HCT116 (cell line): ENCODE measurements around the gene ZNRF3. TPM values are rescaled to one million over a fixed set of nuclear protein-coding genes. Genes with fewer than 3 reads are reported as not detected.
A peak's percentile ranks its signal among the peaks of the same experiment; 100 is the strongest.

Experiments
- ATAC-seq: fragments of 200-7000 bp; cut with Tn5 transposase; 2 replicates; pipeline ENCODE4 v1.9.1; 2020; ENCODE audit warnings: mild to moderate bottlenecking, moderate library complexity
- BruUV-seq: library from RNA; stranded (reverse); fragments of 400-500 nt; replicated peaks from 2 replicates; lab custom pipeline; 2021; lab: Mats Ljungman, UMichigan
- CTCF ChIA-PET: fragments of 300-600 bp; sonication (Branson Sonifier 250); formaldehyde crosslinking; loops from one replicate; lab custom pipeline; 2021; ENCODE audit warnings: antibody characterized with exemption; lab: Charles Lee
- POLR2A ChIA-PET: fragments of 300-600, 350-600 bp; sonication (Branson Sonifier 250); formaldehyde crosslinking; loops from one replicate; lab custom pipeline; 2021; ENCODE audit warnings: antibody characterized with exemption; lab: Charles Lee
- RAD21 ChIA-PET, 2 experiments: fragments of 300-600 bp; sonication (Branson Sonifier 250); formaldehyde crosslinking; loops; one replicate each; lab custom pipeline; 2023; ENCODE audit warnings: low total read pairs in 2 of 2; ENCODE audit not compliant: uncharacterized antibody in 2 of 2, unreplicated experiment in 2 of 2, low non-redundant PET in 1 of 2; lab: Charles Lee
- DNase-seq: peaks from one replicate; pipeline ENCODE4 v3.0.0-alpha.2; 2010; ENCODE audit warnings: low read depth, low spot score
- H2AFZ ChIP-seq: fragments of 200-600 bp; shearing (Covaris generic), sonication (generic); 2 replicates; pipeline ENCODE4 v1.6.1; 2017; ENCODE audit warnings: low read depth, mixed run types, mixed read lengths, antibody characterized with exemption, low read length; ENCODE audit not compliant: poor library complexity, severe bottlenecking
- H3K27ac ChIP-seq: 2 replicates; pipeline ENCODE4 v1.5.1; 2012; ENCODE audit warnings: low read depth, low read length
- H3K27me3 ChIP-seq: fragments of 200-600 bp; sonication (generic); 2 replicates; pipeline ENCODE4 v1.6.1; 2016; ENCODE audit warnings: mixed run types, low read length, mixed read lengths; ENCODE audit not compliant: insufficient read depth
- H3K36me3 ChIP-seq, 2 experiments: fragments of 200-500 bp in 1 of 2; fragments of 200-600 bp in 1 of 2; sonication (Bioruptor generic) in 1 of 2; sonication (generic) in 1 of 2; 2 replicates each; pipeline versions ENCODE4 v1.5.1 to v1.6.1; 2014 to 2016; ENCODE audit warnings: low read length in 2 of 2, inconsistent platforms in 1 of 2, mixed read lengths in 1 of 2, mixed run types in 1 of 2; ENCODE audit not compliant: insufficient read depth in 2 of 2, control insufficient read depth in 1 of 2
- H3K4me1 ChIP-seq, 2 experiments: fragments of 200-600 bp in 1 of 2; sonication (generic) in 1 of 2; 2 replicates each; pipeline versions ENCODE4 v1.5.1 to v1.6.1; 2012 to 2017; ENCODE audit warnings: low read length in 2 of 2, inconsistent platforms in 1 of 2, mild to moderate bottlenecking in 1 of 2, mixed read lengths in 1 of 2, mixed run types in 1 of 2, moderate library complexity in 1 of 2; ENCODE audit not compliant: insufficient read depth in 2 of 2, control insufficient read depth in 1 of 2
- H3K4me2 ChIP-seq: fragments of 200-600 bp; sonication (generic); 2 replicates; pipeline ENCODE4 v1.6.1; 2017; ENCODE audit warnings: mixed run types, low read length, mixed read lengths
- H3K4me3 ChIP-seq, 2 experiments: fragments of 200-600 bp in 1 of 2; sonication (generic) in 1 of 2; replicated peaks in 1 of 2; 2 replicates each; pipeline ENCODE4 v1.5.1; 2011 to 2016; ENCODE audit warnings: low read length in 2 of 2, control low read depth in 1 of 2, low read depth in 1 of 2, mild to moderate bottlenecking in 1 of 2, mixed read lengths in 1 of 2, mixed run types in 1 of 2
- H3K79me2 ChIP-seq: fragments of 200-600 bp; sonication (generic); 2 replicates; pipeline ENCODE4 v1.6.1; 2017; ENCODE audit warnings: mild to moderate bottlenecking, mixed run types, low read length, moderate library complexity, mixed read lengths; ENCODE audit not compliant: insufficient read depth
- H3K9ac ChIP-seq: fragments of 200-600 bp; sonication (generic); 2 replicates; pipeline ENCODE4 v1.6.1; 2016; ENCODE audit warnings: low read length, mixed read lengths
- H3K9me2 ChIP-seq: fragments of 200-600 bp; sonication (generic), shearing (Covaris generic); 2 replicates; pipeline ENCODE4 v1.6.1; 2017; ENCODE audit warnings: mixed run types, mild to moderate bottlenecking, moderate library complexity; ENCODE audit not compliant: insufficient read depth
- H3K9me3 ChIP-seq, 2 experiments: fragments of 200-500 bp in 1 of 2; fragments of 200-600 bp in 1 of 2; sonication (Bioruptor generic) in 1 of 2; sonication (generic) in 1 of 2; 2 replicates each; pipeline ENCODE4 v1.6.1; 2014 to 2017; ENCODE audit warnings: low read length in 2 of 2, mixed read lengths in 2 of 2, inconsistent platforms in 1 of 2, low read depth in 1 of 2, mild to moderate bottlenecking in 1 of 2, mixed run types in 1 of 2, moderate library complexity in 1 of 2; ENCODE audit not compliant: control insufficient read depth in 1 of 2, insufficient read depth in 1 of 2
- H4K20me1 ChIP-seq: fragments of 200-600 bp; sonication (generic), shearing (Covaris generic); 2 replicates; pipeline ENCODE4 v1.6.1; 2017; ENCODE audit warnings: mixed run types, mild to moderate bottlenecking, moderate library complexity; ENCODE audit not compliant: insufficient read depth
- CBX3 ChIP-seq: IDR thresholded peaks from 2 replicates; pipeline ENCODE4 v1.6.1; 2012; ENCODE audit warnings: low read depth
- CEBPB ChIP-seq: IDR thresholded peaks from 2 replicates; pipeline ENCODE4 v1.6.1; 2012; ENCODE audit warnings: low read depth
- EGR1 ChIP-seq: IDR thresholded peaks from 2 replicates; pipeline ENCODE4 v1.6.1; 2012; ENCODE audit warnings: low read depth
- ELF1 ChIP-seq: IDR thresholded peaks from 2 replicates; pipeline ENCODE4 v1.6.1; 2012; ENCODE audit warnings: low read depth, borderline replicate concordance
- EZH2 ChIP-seq: fragments of 200-600 bp; sonication (generic); IDR thresholded peaks from 2 replicates; pipeline ENCODE4 v1.6.1; 2017; ENCODE audit warnings: antibody characterized with exemption, mixed run types
- EZH2phosphoT487 ChIP-seq: fragments of 200-600 bp; IDR thresholded peaks from 2 replicates; pipeline ENCODE4 v1.6.1; 2018; ENCODE audit warnings: antibody characterized with exemption, borderline replicate concordance
- JUND ChIP-seq: IDR thresholded peaks from 2 replicates; pipeline ENCODE4 v1.6.1; 2012
- RAD21 ChIP-seq: IDR thresholded peaks from 2 replicates; pipeline ENCODE4 v1.6.1; 2012; ENCODE audit warnings: low read depth, mild to moderate bottlenecking
- ZFX ChIP-seq: fragments of 450-650 bp; IDR thresholded peaks from 2 replicates; pipeline ENCODE4 v1.6.1; 2017
- intact Hi-C: fragments of 100-400 bp; cut with micrococcal nuclease; formaldehyde crosslinking; loops from 2 replicates; pipeline ENCODE4 v1.10.0; 2022
- total RNA-seq: library from RNA; stranded (reverse); gene quantifications from one replicate; pipeline ENCODE4 v1.2.1, GENCODE V29; 2021; ENCODE audit not compliant: unreplicated experiment
- TF ChIP-seq, protein P1 (sequence below): IDR thresholded peaks from 2 replicates; pipeline ENCODE4 v1.6.1; 2011; ENCODE audit warnings: mild to moderate bottlenecking, low read length, moderate library complexity; ENCODE audit not compliant: insufficient replicate concordance; ENCODE audit errors: extremely low read depth
- TF ChIP-seq, protein P2 (sequence below): IDR thresholded peaks from 2 replicates; pipeline ENCODE4 v1.6.1; 2012; ENCODE audit warnings: low read depth
- TF ChIP-seq, protein P3 (sequence below): IDR thresholded peaks from 2 replicates; pipeline ENCODE4 v1.6.1; 2012

ZNRF3 gene
- total RNA-seq, 1 experiment from 2014 or later = 12.2 TPM

GRCh38 chr22:28977060-28977459, 93.7 kb downstream of the ZNRF3 start:
- no peaks in the 10 kb centered on the region for H3K9me2 ChIP-seq
- H3K4me2 ChIP-seq = peak overlapping the region; percentile 75
- 0 out of 2 replicates have a peak, but pooled peaks have one; percentile 1 for TF ChIP-seq EGR1
- TF ChIP-seq, protein P1, sequence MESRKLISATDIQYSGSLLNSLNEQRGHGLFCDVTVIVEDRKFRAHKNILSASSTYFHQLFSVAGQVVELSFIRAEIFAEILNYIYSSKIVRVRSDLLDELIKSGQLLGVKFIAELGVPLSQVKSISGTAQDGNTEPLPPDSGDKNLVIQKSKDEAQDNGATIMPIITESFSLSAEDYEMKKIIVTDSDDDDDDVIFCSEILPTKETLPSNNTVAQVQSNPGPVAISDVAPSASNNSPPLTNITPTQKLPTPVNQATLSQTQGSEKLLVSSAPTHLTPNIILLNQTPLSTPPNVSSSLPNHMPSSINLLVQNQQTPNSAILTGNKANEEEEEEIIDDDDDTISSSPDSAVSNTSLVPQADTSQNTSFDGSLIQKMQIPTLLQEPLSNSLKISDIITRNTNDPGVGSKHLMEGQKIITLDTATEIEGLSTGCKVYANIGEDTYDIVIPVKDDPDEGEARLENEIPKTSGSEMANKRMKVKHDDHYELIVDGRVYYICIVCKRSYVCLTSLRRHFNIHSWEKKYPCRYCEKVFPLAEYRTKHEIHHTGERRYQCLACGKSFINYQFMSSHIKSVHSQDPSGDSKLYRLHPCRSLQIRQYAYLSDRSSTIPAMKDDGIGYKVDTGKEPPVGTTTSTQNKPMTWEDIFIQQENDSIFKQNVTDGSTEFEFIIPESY = no peak
- H3K4me3 ChIP-seq = peak overlapping the region; percentile 26 to 45
- CTCF ChIA-PET = no interaction called here
- POLR2A ChIA-PET = no interaction called here
- no peak for DNase-seq
- peak; percentile 29; the same call in 1 of the 2 replicates for ATAC-seq
- no peaks in the 10 kb centered on the region for H3K36me3 ChIP-seq
- peaks cover 19% of the 10 kb centered on the region for H3K79me2 ChIP-seq
- H2AFZ ChIP-seq = no peak overlapping the region
- peaks cover 60 to 78% of the 10 kb centered on the region in 2 experiments for H3K4me1 ChIP-seq
- H3K9me3 ChIP-seq = no peaks in the 10 kb centered on the region
- intact Hi-C loops = loop anchor here (2.0 kb wide), 1 partner anchor 54 kb away; no protein-coding TSS in a partner anchor
- no peaks in the 10 kb centered on the region for H3K27me3 ChIP-seq
- no TSS peak for BruUV-seq
- H3K27ac ChIP-seq = peak overlapping the region; percentile 72
- peaks cover 7% of the 10 kb centered on the region; the same call in 1 of the 2 replicates for H4K20me1 ChIP-seq
- RAD21 ChIA-PET = no interaction called here
- peak overlapping the region; percentile 40 for H3K9ac ChIP-seq

- H3K4me2 ChIP-seq = peak overlapping the region; percentile 75
- RAD21 ChIA-PET = no interaction called here
- no TSS peak for BruUV-seq
- POLR2A ChIA-PET = no interaction called here
- intact Hi-C loops = loop anchor here (2.0 kb wide), 1 partner anchor 53 kb away; no protein-coding TSS in a partner anchor
- ATAC-seq (peak; percentile 56), DNase-seq (peak; percentile 18)
- H3K4me1 ChIP-seq = peaks cover 65 to 79% of the 10 kb centered on the region in 2 experiments
- no peaks in the 10 kb centered on the region for H3K36me3 ChIP-seq
- H3K4me3 ChIP-seq = peak overlapping the region; percentile 26 to 45
- H3K27ac ChIP-seq = peak overlapping the region; percentile 72
- H4K20me1 ChIP-seq = peaks cover 7% of the 10 kb centered on the region; the same call in 1 of the 2 replicates
- H3K27me3 ChIP-seq = no peaks in the 10 kb centered on the region
- H3K9me2 ChIP-seq = no peaks in the 10 kb centered on the region
- H2AFZ ChIP-seq = no peak overlapping the region
- H3K9ac ChIP-seq = peak overlapping the region; percentile 40
- CTCF ChIA-PET = interaction anchor here (1.1 kb wide), 1 partner anchor 63 kb away, joined by 3 read pairs; no protein-coding TSS in a partner anchor
- no peaks in the 10 kb centered on the region for H3K9me3 ChIP-seq
- H3K79me2 ChIP-seq = peaks cover 17% of the 10 kb centered on the region
- TF ChIP-seq CEBPB (no peak), EZH2phosphoT487 (no peak), JUND (no peak), ZFX (no peak), RAD21 (peak; percentile 38; the same call in 1 of the 2 replicates), ELF1 (no peak), CBX3 (no peak), EZH2 (no peak)
- TF ChIP-seq, protein P2, sequence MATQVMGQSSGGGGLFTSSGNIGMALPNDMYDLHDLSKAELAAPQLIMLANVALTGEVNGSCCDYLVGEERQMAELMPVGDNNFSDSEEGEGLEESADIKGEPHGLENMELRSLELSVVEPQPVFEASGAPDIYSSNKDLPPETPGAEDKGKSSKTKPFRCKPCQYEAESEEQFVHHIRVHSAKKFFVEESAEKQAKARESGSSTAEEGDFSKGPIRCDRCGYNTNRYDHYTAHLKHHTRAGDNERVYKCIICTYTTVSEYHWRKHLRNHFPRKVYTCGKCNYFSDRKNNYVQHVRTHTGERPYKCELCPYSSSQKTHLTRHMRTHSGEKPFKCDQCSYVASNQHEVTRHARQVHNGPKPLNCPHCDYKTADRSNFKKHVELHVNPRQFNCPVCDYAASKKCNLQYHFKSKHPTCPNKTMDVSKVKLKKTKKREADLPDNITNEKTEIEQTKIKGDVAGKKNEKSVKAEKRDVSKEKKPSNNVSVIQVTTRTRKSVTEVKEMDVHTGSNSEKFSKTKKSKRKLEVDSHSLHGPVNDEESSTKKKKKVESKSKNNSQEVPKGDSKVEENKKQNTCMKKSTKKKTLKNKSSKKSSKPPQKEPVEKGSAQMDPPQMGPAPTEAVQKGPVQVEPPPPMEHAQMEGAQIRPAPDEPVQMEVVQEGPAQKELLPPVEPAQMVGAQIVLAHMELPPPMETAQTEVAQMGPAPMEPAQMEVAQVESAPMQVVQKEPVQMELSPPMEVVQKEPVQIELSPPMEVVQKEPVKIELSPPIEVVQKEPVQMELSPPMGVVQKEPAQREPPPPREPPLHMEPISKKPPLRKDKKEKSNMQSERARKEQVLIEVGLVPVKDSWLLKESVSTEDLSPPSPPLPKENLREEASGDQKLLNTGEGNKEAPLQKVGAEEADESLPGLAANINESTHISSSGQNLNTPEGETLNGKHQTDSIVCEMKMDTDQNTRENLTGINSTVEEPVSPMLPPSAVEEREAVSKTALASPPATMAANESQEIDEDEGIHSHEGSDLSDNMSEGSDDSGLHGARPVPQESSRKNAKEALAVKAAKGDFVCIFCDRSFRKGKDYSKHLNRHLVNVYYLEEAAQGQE = no peak
- TF ChIP-seq, protein P3, sequence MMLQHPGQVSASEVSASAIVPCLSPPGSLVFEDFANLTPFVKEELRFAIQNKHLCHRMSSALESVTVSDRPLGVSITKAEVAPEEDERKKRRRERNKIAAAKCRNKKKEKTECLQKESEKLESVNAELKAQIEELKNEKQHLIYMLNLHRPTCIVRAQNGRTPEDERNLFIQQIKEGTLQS = no peak
These were observed 94.2 kb downstream of the ZNRF3 start for GRCh38 chr22:28977481-28977971.
